Neural progenitor cell (in vitro differentiated cells): Measurements from ENCODE around the gene SPACA7.

Experiments used
- EZH2 ChIP-seq: fragments of 200-600 bp; sonication (generic); IDR thresholded peaks from 2 replicates; pipeline ENCODE4 v1.6.1; 2017; ENCODE audit warnings: antibody characterized with exemption, mild to moderate bottlenecking, moderate library complexity
- EZH2phosphoT487 ChIP-seq: fragments of 200-600 bp; sonication (generic); IDR thresholded peaks from 2 replicates; pipeline ENCODE4 v1.6.1; 2017; ENCODE audit warnings: antibody characterized with exemption
- TF ChIP-seq, protein P1 (sequence below): fragments of 200-600 bp; sonication (generic); IDR thresholded peaks from 2 replicates; pipeline ENCODE4 v1.5.1; 2017; ENCODE audit warnings: antibody characterized with exemption, mild to moderate bottlenecking

DNA sequence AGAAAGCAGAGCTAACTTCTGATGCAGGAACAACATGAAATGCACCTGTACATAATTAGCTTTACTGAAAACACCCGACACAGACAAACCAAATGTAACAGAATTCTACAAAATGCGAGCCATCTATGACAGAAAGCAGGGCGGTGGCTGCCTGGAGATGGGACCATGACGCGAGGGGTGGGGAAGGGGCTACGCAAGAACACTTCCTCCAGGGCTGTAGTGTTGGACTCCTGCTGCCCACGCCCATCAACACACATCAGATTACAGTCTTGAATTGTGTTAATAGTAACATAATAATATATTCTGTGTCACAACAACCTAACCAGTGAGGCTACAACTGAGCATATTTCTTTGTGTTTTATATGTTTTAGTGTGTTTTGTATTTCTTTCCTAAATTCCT, 103.2 kb downstream of the SPACA7 start:
- TF ChIP-seq EZH2 (no peak), EZH2phosphoT487 (no peak)
- TF ChIP-seq, protein P1, sequence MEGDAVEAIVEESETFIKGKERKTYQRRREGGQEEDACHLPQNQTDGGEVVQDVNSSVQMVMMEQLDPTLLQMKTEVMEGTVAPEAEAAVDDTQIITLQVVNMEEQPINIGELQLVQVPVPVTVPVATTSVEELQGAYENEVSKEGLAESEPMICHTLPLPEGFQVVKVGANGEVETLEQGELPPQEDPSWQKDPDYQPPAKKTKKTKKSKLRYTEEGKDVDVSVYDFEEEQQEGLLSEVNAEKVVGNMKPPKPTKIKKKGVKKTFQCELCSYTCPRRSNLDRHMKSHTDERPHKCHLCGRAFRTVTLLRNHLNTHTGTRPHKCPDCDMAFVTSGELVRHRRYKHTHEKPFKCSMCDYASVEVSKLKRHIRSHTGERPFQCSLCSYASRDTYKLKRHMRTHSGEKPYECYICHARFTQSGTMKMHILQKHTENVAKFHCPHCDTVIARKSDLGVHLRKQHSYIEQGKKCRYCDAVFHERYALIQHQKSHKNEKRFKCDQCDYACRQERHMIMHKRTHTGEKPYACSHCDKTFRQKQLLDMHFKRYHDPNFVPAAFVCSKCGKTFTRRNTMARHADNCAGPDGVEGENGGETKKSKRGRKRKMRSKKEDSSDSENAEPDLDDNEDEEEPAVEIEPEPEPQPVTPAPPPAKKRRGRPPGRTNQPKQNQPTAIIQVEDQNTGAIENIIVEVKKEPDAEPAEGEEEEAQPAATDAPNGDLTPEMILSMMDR, result no peak
